Lower leg skin (tissue), 3 donors: ENCODE measurements around the gene KIF21B.

Experiments
- POLR2A ChIP-seq, 2 donors: fragments of 450-650 bp; IDR thresholded peaks; one replicate each; pipeline ENCODE4 v1.6.1; 2016 to 2017; ENCODE audit warnings: antibody characterized with exemption in 2 of 2, mild to moderate bottlenecking in 1 of 2, moderate library complexity in 1 of 2
- TF ChIP-seq, protein P1 (sequence below), 3 donors: fragments of 450-650 bp; IDR thresholded peaks; one replicate each; pipeline ENCODE4 v1.5.1; 2016; ENCODE audit warnings: antibody characterized with exemption in 3 of 3, mild to moderate bottlenecking in 3 of 3, moderate library complexity in 2 of 3

DNA sequence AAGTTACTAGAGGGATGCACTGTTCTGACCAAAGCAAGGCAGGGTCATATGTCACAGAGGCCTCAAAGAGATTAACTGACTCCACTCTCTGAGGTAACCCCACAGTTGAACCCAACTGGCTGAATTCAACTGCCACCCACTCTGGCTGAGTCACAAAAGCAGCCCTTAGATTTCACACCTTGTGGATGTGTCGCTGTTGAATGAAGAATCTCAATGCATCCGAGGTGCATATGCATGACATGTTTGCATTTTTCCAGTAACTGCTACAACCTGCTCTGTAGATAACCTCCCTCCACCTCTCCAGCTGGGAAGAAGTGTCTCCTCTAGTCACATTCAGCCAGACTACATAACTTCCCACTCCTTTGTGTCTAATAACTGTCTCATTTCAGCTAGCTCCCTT is 27.9 kb upstream of the KIF21B start:
- no peak for TF ChIP-seq POLR2A (IDR thresholded peaks at IDR 0.05)
- TF ChIP-seq, protein P1, sequence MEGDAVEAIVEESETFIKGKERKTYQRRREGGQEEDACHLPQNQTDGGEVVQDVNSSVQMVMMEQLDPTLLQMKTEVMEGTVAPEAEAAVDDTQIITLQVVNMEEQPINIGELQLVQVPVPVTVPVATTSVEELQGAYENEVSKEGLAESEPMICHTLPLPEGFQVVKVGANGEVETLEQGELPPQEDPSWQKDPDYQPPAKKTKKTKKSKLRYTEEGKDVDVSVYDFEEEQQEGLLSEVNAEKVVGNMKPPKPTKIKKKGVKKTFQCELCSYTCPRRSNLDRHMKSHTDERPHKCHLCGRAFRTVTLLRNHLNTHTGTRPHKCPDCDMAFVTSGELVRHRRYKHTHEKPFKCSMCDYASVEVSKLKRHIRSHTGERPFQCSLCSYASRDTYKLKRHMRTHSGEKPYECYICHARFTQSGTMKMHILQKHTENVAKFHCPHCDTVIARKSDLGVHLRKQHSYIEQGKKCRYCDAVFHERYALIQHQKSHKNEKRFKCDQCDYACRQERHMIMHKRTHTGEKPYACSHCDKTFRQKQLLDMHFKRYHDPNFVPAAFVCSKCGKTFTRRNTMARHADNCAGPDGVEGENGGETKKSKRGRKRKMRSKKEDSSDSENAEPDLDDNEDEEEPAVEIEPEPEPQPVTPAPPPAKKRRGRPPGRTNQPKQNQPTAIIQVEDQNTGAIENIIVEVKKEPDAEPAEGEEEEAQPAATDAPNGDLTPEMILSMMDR (IDR thresholded peaks at IDR 0.05): no peak
